B cell (primary cell): Measurements from ENCODE around the gene TMEM244.

ENCODE experiments used
- EZH2 ChIP-seq: IDR thresholded peaks from 2 replicates; pipeline ENCODE4 v1.6.1; 2012; ENCODE audit warnings: borderline replicate concordance, low read depth, mild to moderate bottlenecking, moderate library complexity, low read length; ENCODE audit not compliant: insufficient read depth, poor library complexity, severe bottlenecking
- TF ChIP-seq, protein P1 (sequence below): fragments of 200-600 bp; IDR thresholded peaks from one replicate; pipeline ENCODE4 v1.8.0; 2022; ENCODE audit warnings: antibody characterized with exemption, mild to moderate bottlenecking

DNA sequence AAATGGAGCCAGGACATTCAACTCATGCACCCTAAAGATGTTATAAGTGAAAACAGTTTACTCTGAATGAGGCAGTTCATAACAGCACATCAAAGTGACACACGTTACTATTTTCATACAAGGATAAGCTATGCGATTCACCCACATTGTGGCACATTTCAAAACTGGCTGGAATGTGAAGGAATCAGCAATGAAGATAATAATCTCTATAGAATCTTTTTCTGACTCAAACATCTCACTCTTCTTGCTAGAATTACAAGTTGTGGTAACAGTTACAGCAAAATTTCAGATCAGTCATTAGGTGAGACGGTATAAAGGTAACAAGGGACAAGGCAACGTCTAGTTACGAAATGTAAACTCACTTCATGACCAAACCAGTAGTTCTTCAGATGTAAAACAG, 17.5 kb downstream of the TMEM244 start:
- TF ChIP-seq, protein P1, sequence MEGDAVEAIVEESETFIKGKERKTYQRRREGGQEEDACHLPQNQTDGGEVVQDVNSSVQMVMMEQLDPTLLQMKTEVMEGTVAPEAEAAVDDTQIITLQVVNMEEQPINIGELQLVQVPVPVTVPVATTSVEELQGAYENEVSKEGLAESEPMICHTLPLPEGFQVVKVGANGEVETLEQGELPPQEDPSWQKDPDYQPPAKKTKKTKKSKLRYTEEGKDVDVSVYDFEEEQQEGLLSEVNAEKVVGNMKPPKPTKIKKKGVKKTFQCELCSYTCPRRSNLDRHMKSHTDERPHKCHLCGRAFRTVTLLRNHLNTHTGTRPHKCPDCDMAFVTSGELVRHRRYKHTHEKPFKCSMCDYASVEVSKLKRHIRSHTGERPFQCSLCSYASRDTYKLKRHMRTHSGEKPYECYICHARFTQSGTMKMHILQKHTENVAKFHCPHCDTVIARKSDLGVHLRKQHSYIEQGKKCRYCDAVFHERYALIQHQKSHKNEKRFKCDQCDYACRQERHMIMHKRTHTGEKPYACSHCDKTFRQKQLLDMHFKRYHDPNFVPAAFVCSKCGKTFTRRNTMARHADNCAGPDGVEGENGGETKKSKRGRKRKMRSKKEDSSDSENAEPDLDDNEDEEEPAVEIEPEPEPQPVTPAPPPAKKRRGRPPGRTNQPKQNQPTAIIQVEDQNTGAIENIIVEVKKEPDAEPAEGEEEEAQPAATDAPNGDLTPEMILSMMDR = no peak
- TF ChIP-seq EZH2 = no peak
